Upper lobe of left lung (tissue), 4 donors: ENCODE data around the gene CATSPERE.
"Not testable (repeated sequence)": the region's sequence is repeated elsewhere in the genome, so short reads cannot be mapped to it uniquely, and the experiment has no call there.

Experiments used
- EP300 ChIP-seq, 4 donors: sonication (generic); formaldehyde crosslinking; IDR thresholded peaks; one replicate each; pipeline ENCODE4 v1.5.1; 2017; ENCODE audit warnings: antibody characterized with exemption in 4 of 4, control low read depth in 2 of 4
- POLR2AphosphoS5 ChIP-seq, 2 donors: sonication (generic); formaldehyde crosslinking; IDR thresholded peaks; one replicate each; pipeline ENCODE4 v1.5.1; 2017; ENCODE audit warnings: antibody characterized with exemption in 2 of 2
- TF ChIP-seq, protein P1 (sequence below), 6 experiments: fragments of 450-650 bp in 4 of 6; fragments of 200-600 bp in 2 of 6; sonication (generic) in 2 of 6; IDR thresholded peaks; one replicate each; pipeline ENCODE4 v1.5.1; 2016 to 2019; ENCODE audit warnings: antibody characterized with exemption in 6 of 6

DNA sequence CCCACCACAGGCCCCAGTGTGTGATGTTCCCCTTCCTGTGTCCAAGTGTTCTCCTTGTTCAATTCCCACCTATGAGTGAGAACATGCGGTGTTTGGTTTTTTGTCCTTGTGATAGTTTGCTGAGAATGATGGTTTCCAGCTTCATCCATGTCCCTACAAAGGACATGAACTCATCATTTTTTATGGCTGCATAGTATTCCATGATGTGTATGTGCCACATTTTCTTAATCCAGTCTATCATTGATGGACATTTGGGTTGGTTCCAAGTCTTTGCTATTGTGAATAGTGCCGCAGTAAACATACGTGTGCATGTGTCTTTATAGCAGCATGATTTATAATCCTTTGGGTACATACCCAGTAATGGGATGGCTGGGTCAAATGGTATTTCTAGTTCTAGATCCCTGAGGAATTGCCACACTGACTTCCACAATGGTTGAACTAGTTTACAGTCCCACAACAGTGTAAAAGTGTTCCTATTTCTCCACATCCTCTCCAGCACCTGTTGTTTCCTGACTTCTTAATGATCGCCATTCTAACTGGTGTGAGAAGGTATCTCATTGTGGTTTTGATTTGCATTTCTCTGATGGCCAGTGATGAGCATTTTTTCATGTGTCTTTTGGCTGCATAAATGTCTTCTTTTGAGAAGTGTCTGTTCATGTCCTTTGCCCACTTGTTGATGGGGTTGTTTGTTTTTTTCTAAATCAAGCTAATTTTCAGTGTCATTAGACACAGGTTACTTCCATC, 200.7 kb downstream of the CATSPERE start:
- TF ChIP-seq, protein P1, sequence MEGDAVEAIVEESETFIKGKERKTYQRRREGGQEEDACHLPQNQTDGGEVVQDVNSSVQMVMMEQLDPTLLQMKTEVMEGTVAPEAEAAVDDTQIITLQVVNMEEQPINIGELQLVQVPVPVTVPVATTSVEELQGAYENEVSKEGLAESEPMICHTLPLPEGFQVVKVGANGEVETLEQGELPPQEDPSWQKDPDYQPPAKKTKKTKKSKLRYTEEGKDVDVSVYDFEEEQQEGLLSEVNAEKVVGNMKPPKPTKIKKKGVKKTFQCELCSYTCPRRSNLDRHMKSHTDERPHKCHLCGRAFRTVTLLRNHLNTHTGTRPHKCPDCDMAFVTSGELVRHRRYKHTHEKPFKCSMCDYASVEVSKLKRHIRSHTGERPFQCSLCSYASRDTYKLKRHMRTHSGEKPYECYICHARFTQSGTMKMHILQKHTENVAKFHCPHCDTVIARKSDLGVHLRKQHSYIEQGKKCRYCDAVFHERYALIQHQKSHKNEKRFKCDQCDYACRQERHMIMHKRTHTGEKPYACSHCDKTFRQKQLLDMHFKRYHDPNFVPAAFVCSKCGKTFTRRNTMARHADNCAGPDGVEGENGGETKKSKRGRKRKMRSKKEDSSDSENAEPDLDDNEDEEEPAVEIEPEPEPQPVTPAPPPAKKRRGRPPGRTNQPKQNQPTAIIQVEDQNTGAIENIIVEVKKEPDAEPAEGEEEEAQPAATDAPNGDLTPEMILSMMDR (IDR thresholded peaks at IDR 0.05), result not testable (repeated sequence)
- TF ChIP-seq EP300, POLR2AphosphoS5 (IDR thresholded peaks at IDR 0.05): not testable (repeated sequence)
